ENCODE data around the gene LMAN1.

Gene LMAN1

DNA sequence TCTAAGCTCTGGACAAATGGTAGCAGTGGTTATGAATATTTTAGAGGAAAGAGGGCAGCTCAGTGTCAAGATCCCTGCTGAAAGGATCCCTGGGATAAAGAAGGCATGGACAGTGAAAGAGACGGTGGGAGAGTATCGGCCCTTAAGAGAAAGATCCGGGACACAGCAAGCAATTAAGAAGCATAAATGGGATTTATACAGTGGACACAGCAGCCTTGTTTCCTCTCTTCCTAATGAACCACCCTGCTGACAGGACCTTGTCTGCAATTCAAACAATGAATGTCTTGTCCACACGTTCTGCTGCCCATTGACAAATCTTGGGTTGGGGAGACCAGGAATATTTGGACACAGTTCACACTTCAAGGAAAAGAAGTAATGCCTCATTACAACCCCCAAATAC, 57.1 kb downstream of the LMAN1 start:
- H2BK12ac ChIP-seq (ENCODE audit: low read length in 2 of 2), result no peak overlapping the region
- H2BK120ac ChIP-seq (ENCODE audit: low read depth, low read length), result no peak overlapping the region
- peaks cover 41 to 75% of the 10 kb centered on the region in 2 experiments for H3K27me3 ChIP-seq (ENCODE audit: control insufficient read depth in 1 of 2, insufficient read depth in 1 of 2, low read length in 2 of 2)
- no peak overlapping the region for H2AK5ac ChIP-seq (ENCODE audit: low read length, severe bottlenecking)
- H4K8ac ChIP-seq (ENCODE audit: low read length), result no peak overlapping the region
- H3K18ac ChIP-seq (ENCODE audit: low read depth in 1 of 2, low read length in 2 of 2), result no peak overlapping the region
- no peak overlapping the region for H3K4ac ChIP-seq (ENCODE audit: low read depth in 1 of 2, low read length in 2 of 2)
- H3K36me3 ChIP-seq (ENCODE audit: control insufficient read depth in 1 of 2, insufficient read depth in 2 of 2, low read depth in 1 of 2, low read length in 2 of 2), result no peaks in the 10 kb centered on the region
- no peaks in the 10 kb centered on the region for H3K79me1 ChIP-seq (replicated peaks; ENCODE audit: low read length, poor library complexity, severe bottlenecking)
- no peak overlapping the region for H3K23ac ChIP-seq (ENCODE audit: low read length in 2 of 2)
- H2BK5ac ChIP-seq (ENCODE audit: low read depth, low read length, poor library complexity, severe bottlenecking), result no peak overlapping the region
- WGBS, result 70% methylated on average over 4 of the region's 4 CpGs
- H2AFZ ChIP-seq (ENCODE audit: low read depth, low read length), result no peak overlapping the region
- H3K14ac ChIP-seq (ENCODE audit: low read length in 2 of 2), result no peak overlapping the region
- no peak overlapping the region for H4K91ac ChIP-seq (ENCODE audit: low read length)
- DNase-seq, result no peak
- no peak overlapping the region for H3K4me3 ChIP-seq (ENCODE audit: insufficient read depth in 1 of 2, low read depth in 1 of 2, low read length in 2 of 2)
- no peak overlapping the region for H2BK15ac ChIP-seq (ENCODE audit: low read depth, poor library complexity, severe bottlenecking)
- H3K4me2 ChIP-seq (ENCODE audit: low read length, poor library complexity, severe bottlenecking), result no peak overlapping the region
- H3K27ac ChIP-seq (ENCODE audit: low read length, poor library complexity, severe bottlenecking), result no peak overlapping the region
- peaks cover 3% of the 10 kb centered on the region for H3K4me1 ChIP-seq (ENCODE audit: control insufficient read depth, insufficient read depth, low read depth, low read length)
- H3K9me3 ChIP-seq (ENCODE audit: control insufficient read depth, low read length), result no peaks in the 10 kb centered on the region
- no peak overlapping the region for H3K9ac ChIP-seq (ENCODE audit: low read length)

DNA sequence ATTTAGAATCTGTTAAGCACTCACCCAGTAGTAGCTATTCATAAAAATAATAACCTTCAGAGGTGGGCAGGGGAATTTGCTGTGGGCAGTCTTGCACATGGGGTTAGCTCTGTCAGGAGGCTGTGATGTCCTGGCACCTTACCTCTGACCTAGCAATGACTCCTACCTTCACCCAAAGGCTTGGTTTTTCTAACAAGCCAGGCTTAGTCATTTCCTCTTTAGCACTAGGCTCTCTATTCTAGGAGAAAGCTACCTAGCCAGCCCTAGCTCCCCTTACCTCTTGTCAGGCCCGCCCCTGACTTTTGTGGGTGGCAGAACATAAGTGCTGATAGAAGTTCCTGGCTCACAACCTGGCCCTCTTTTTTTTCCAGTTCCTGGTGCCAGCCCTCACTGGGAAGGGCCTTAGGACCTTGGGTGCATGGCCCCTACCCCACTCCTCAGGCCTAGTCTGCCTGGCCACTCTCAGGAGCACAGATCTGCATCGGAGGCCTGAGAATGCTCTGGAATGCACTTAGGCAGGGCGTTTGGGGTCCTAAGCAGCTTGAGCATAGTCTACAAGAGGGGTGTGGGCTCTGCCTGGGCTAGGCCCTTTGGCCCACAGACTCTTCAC, 58.3 kb downstream of the LMAN1 start:
- Histone ChIP-seq H3K4me3 (ENCODE audit: insufficient read depth in 1 of 2, low read depth in 1 of 2, low read length in 2 of 2) (no peak overlapping the region), H3K4me2 (ENCODE audit: low read length, poor library complexity, severe bottlenecking) (no peak overlapping the region), H4K8ac (ENCODE audit: low read length) (no peak overlapping the region), H3K18ac (ENCODE audit: low read depth in 1 of 2, low read length in 2 of 2) (no peak overlapping the region), H4K91ac (ENCODE audit: low read length) (no peak overlapping the region), H3K4me1 (ENCODE audit: control insufficient read depth, insufficient read depth, low read depth, low read length) (peaks cover 3% of the 10 kb centered on the region), H3K27me3 (ENCODE audit: control insufficient read depth in 1 of 2, insufficient read depth in 1 of 2, low read length in 2 of 2) (peaks cover 41 to 73% of the 10 kb centered on the region in 2 experiments), H3K9ac (ENCODE audit: low read length) (no peak overlapping the region), H3K4ac (ENCODE audit: low read depth in 1 of 2, low read length in 2 of 2) (no peak overlapping the region), H3K79me1 (replicated peaks; ENCODE audit: low read length, poor library complexity, severe bottlenecking) (no peaks in the 10 kb centered on the region), H2BK15ac (ENCODE audit: low read depth, poor library complexity, severe bottlenecking) (no peak overlapping the region), H2AK5ac (ENCODE audit: low read length, severe bottlenecking) (no peak overlapping the region), H3K36me3 (ENCODE audit: control insufficient read depth in 1 of 2, insufficient read depth in 2 of 2, low read depth in 1 of 2, low read length in 2 of 2) (no peaks in the 10 kb centered on the region), H2BK5ac (ENCODE audit: low read depth, low read length, poor library complexity, severe bottlenecking) (no peak overlapping the region), H3K27ac (ENCODE audit: low read length, poor library complexity, severe bottlenecking) (no peak overlapping the region), H3K14ac (ENCODE audit: low read length in 2 of 2) (no peak overlapping the region), H3K9me3 (ENCODE audit: control insufficient read depth, low read length) (no peaks in the 10 kb centered on the region), H3K23ac (ENCODE audit: low read length in 2 of 2) (no peak overlapping the region), H2BK120ac (ENCODE audit: low read depth, low read length) (no peak overlapping the region), H2AFZ (ENCODE audit: low read depth, low read length) (no peak overlapping the region), H2BK12ac (ENCODE audit: low read length in 2 of 2) (no peak overlapping the region)
- 77% methylated on average over 3 of the region's 3 CpGs for WGBS
- DNase-seq, result no peak

DNA sequence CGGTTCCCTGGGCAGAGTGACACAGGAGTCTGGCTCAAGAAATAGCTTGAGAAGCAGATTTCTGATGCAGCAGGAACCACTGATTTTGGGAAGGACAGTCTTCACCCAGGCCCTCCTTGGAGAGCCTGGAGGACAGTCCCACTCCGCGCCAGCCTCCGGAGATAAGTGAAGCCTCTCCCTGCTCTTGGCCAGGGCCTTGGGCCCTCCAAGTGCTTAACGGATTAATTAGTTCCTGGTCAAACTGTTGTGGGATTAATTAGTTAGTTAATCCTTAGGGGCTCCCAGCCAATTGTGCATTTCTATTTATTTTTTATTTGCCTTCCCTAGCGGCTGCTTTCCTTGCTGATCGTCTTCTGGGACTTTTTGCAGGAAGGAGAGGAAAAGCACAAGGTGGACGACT, 60.2 kb downstream of the LMAN1 start:
- H2BK15ac ChIP-seq (ENCODE audit: low read depth, poor library complexity, severe bottlenecking), result no peak overlapping the region
- no peak overlapping the region for H2AK5ac ChIP-seq (ENCODE audit: low read length, severe bottlenecking)
- no peak overlapping the region for H4K91ac ChIP-seq (ENCODE audit: low read length)
- H2BK12ac ChIP-seq (ENCODE audit: low read length in 2 of 2), result no peak overlapping the region
- H2AFZ ChIP-seq (ENCODE audit: low read depth, low read length), result no peak overlapping the region
- H3K27ac ChIP-seq (ENCODE audit: low read length, poor library complexity, severe bottlenecking), result no peak overlapping the region
- H3K4me2 ChIP-seq (ENCODE audit: low read length, poor library complexity, severe bottlenecking), result no peak overlapping the region
- H3K23ac ChIP-seq (ENCODE audit: low read length in 2 of 2), result no peak overlapping the region
- no peak overlapping the region for H2BK120ac ChIP-seq (ENCODE audit: low read depth, low read length)
- no peak overlapping the region for H2BK5ac ChIP-seq (ENCODE audit: low read depth, low read length, poor library complexity, severe bottlenecking)
- no peak for DNase-seq
- no peak overlapping the region for H3K14ac ChIP-seq (ENCODE audit: low read length in 2 of 2)
- H3K18ac ChIP-seq (ENCODE audit: low read depth in 1 of 2, low read length in 2 of 2), result no peak overlapping the region
- H3K9me3 ChIP-seq (ENCODE audit: control insufficient read depth, low read length), result no peaks in the 10 kb centered on the region
- H3K27me3 ChIP-seq (ENCODE audit: control insufficient read depth in 1 of 2, insufficient read depth in 1 of 2, low read length in 2 of 2), result peaks cover 45 to 77% of the 10 kb centered on the region in 2 experiments
- no peak overlapping the region for H3K9ac ChIP-seq (ENCODE audit: low read length)
- H3K36me3 ChIP-seq (ENCODE audit: control insufficient read depth in 1 of 2, insufficient read depth in 2 of 2, low read depth in 1 of 2, low read length in 2 of 2), result no peaks in the 10 kb centered on the region
- H3K79me1 ChIP-seq (replicated peaks; ENCODE audit: low read length, poor library complexity, severe bottlenecking), result no peaks in the 10 kb centered on the region
- no peak overlapping the region for H4K8ac ChIP-seq (ENCODE audit: low read length)
- H3K4me1 ChIP-seq (ENCODE audit: control insufficient read depth, insufficient read depth, low read depth, low read length), result peaks cover 3% of the 10 kb centered on the region
- WGBS, result 76% methylated on average over 7 of the region's 8 CpGs
- H3K4ac ChIP-seq (ENCODE audit: low read depth in 1 of 2, low read length in 2 of 2), result no peak overlapping the region
- H3K4me3 ChIP-seq (ENCODE audit: insufficient read depth in 1 of 2, low read depth in 1 of 2, low read length in 2 of 2), result no peak overlapping the region

DNA sequence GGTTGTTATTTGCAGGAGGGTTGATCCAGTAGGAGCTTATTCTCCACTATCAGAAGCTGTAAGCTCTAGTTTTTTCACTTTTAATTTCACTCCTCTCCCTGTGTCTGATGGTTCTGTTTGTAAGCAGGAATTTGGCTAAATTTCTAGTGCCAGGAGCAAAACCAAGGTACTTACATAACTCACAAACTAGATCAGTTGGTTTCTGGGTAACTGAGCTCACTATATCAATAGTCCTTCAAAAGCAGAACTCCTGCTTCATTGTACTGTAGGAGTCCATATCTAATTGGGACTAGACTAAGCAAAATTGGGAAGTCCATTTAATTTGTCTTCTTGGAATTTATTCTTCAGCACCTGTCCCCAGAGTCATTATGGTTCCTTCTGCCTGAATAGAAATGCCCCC, 65.7 kb downstream of the LMAN1 start:
- Histone ChIP-seq H3K18ac (ENCODE audit: low read depth in 1 of 2, low read length in 2 of 2) (no peak overlapping the region), H3K14ac (ENCODE audit: low read length in 2 of 2) (no peak overlapping the region), H3K9ac (ENCODE audit: low read length) (no peak overlapping the region), H2BK5ac (ENCODE audit: low read depth, low read length, poor library complexity, severe bottlenecking) (no peak overlapping the region), H2BK12ac (ENCODE audit: low read length in 2 of 2) (no peak overlapping the region), H2AK5ac (ENCODE audit: low read length, severe bottlenecking) (no peak overlapping the region), H3K27me3 (ENCODE audit: control insufficient read depth in 1 of 2, insufficient read depth in 1 of 2, low read length in 2 of 2) (peaks cover 37 to 71% of the 10 kb centered on the region in 2 experiments), H3K4me3 (ENCODE audit: insufficient read depth in 1 of 2, low read depth in 1 of 2, low read length in 2 of 2) (no peak overlapping the region), H3K4me1 (ENCODE audit: control insufficient read depth, insufficient read depth, low read depth, low read length) (no peaks in the 10 kb centered on the region), H2BK15ac (ENCODE audit: low read depth, poor library complexity, severe bottlenecking) (no peak overlapping the region), H2AFZ (ENCODE audit: low read depth, low read length) (no peak overlapping the region), H4K91ac (ENCODE audit: low read length) (no peak overlapping the region), H3K27ac (ENCODE audit: low read length, poor library complexity, severe bottlenecking) (no peak overlapping the region), H3K9me3 (ENCODE audit: control insufficient read depth, low read length) (no peaks in the 10 kb centered on the region), H3K4me2 (ENCODE audit: low read length, poor library complexity, severe bottlenecking) (no peak overlapping the region), H3K23ac (ENCODE audit: low read length in 2 of 2) (no peak overlapping the region), H3K4ac (ENCODE audit: low read depth in 1 of 2, low read length in 2 of 2) (no peak overlapping the region), H4K8ac (ENCODE audit: low read length) (no peak overlapping the region), H3K79me1 (replicated peaks; ENCODE audit: low read length, poor library complexity, severe bottlenecking) (no peaks in the 10 kb centered on the region), H2BK120ac (ENCODE audit: low read depth, low read length) (no peak overlapping the region), H3K36me3 (ENCODE audit: control insufficient read depth in 1 of 2, insufficient read depth in 2 of 2, low read depth in 1 of 2, low read length in 2 of 2) (no peaks in the 10 kb centered on the region)
- no peak for DNase-seq
